ENCODE results near the gene AGBL4.

DNA sequence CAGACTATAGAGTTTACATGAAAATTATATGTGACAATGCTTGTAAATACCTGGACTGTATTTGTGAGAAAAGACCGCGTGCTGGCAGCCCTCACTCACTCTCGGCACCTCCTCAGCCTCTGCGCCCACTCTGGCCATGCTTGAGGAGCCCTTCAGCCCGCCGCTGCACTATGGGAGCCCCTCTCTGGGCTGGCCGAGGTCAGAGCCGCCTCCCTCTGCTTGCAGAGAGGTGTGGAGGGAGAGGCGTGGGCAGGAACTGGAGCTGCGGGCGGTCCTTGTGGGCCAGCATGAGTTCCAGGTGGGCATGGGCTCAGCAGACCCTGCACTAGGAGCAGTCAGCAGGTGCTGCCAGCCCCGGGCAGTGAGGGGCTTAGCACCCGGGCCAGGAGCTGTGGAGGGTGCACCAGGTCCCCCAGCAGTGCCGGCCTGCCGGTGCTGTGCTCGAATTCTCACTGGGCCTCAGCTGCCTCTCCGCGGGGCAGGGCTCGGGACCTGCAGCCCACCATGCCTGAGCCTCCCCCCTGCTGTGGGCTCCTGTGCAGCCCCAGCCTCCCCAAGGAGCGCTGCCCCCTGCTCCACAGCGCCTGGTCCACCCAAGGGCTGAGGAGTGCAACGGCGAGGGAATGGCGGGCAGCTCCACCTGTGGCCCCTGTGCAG lies 482.5 kb downstream of the AGBL4 start:
- TF ChIP-seq POLR2AphosphoS5 (IDR thresholded peaks at IDR 0.05) (no peak), EP300 (IDR thresholded peaks at IDR 0.05) (no peak), POLR2A (IDR thresholded peaks at IDR 0.05; ENCODE audit: low read depth) (no peak)
- TF ChIP-seq, protein P1, sequence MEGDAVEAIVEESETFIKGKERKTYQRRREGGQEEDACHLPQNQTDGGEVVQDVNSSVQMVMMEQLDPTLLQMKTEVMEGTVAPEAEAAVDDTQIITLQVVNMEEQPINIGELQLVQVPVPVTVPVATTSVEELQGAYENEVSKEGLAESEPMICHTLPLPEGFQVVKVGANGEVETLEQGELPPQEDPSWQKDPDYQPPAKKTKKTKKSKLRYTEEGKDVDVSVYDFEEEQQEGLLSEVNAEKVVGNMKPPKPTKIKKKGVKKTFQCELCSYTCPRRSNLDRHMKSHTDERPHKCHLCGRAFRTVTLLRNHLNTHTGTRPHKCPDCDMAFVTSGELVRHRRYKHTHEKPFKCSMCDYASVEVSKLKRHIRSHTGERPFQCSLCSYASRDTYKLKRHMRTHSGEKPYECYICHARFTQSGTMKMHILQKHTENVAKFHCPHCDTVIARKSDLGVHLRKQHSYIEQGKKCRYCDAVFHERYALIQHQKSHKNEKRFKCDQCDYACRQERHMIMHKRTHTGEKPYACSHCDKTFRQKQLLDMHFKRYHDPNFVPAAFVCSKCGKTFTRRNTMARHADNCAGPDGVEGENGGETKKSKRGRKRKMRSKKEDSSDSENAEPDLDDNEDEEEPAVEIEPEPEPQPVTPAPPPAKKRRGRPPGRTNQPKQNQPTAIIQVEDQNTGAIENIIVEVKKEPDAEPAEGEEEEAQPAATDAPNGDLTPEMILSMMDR (IDR thresholded peaks at IDR 0.05), result no peak
